Keratinocyte (primary cell): ENCODE results near the gene SMC3.

ENCODE experiments used
- EZH2 ChIP-seq: IDR thresholded peaks from one replicate; pipeline ENCODE4 v1.6.1; 2012; ENCODE audit warnings: inconsistent platforms, mild to moderate bottlenecking, low read length, moderate library complexity
- TF ChIP-seq, protein P1 (sequence below), 3 experiments: IDR thresholded peaks in 1 of 3; conservative IDR thresholded peaks in 1 of 3; optimal IDR thresholded peaks in 1 of 3; 2 replicates in 2 of 3; 3 replicates in 1 of 3; pipeline versions ENCODE3 to v1.5.1; 2011; ENCODE audit warnings: low read length in 3 of 3, mild to moderate bottlenecking in 3 of 3, moderate library complexity in 2 of 3, control low read depth in 1 of 3, inconsistent platforms in 1 of 3; ENCODE audit not compliant: insufficient read depth in 2 of 3; ENCODE audit errors: extremely low read depth in 1 of 3

DNA sequence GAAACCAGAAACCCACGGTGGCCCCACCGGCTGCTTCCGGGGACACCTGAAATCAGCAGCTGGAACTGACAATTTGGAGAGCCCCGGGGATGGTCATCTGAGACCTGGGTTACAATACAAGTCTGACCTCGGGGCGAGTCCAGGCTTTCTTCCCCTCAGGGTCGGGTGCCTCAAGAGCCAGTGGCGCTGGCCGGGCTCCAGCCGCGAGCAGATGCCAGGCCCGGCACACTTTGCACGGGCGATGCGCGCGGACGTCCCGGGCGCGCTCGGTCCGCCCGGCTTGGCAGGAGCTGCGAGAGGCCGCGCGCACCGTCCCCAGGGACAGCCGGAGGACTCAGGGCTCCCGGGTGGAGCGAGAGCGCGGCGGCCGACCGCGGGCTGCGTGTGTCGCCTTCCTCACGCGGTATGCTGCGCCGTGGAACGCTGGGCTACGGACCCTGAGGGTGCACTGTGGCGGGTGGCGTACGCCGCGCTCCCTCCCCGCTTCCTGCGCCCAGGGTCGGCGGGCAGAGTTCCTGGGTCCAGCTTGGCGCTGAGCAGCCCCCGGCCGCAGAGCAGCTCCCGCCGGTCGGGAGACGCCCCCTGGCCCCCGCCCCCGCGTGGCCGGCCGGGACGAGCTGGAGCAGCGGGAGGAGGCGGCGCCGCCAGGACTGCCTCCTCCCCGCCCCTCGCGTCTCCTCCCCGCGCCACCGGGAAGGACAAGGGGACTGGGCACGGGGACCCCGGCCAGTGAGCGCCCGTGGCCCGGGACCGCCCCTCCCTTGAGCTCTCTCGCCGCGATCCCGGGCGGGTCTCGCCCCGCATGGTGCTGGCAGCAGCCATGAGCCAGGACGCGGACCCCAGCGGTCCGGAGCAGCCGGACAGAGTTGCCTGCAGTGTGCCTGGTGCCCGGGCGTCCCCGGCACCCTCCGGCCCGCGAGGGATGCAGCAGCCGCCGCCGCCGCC lies 76.4 kb downstream of the SMC3 start, which contains the start of gene RBM20:
- TF ChIP-seq EZH2: no peak
- TF ChIP-seq, protein P1, sequence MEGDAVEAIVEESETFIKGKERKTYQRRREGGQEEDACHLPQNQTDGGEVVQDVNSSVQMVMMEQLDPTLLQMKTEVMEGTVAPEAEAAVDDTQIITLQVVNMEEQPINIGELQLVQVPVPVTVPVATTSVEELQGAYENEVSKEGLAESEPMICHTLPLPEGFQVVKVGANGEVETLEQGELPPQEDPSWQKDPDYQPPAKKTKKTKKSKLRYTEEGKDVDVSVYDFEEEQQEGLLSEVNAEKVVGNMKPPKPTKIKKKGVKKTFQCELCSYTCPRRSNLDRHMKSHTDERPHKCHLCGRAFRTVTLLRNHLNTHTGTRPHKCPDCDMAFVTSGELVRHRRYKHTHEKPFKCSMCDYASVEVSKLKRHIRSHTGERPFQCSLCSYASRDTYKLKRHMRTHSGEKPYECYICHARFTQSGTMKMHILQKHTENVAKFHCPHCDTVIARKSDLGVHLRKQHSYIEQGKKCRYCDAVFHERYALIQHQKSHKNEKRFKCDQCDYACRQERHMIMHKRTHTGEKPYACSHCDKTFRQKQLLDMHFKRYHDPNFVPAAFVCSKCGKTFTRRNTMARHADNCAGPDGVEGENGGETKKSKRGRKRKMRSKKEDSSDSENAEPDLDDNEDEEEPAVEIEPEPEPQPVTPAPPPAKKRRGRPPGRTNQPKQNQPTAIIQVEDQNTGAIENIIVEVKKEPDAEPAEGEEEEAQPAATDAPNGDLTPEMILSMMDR (optimal IDR thresholded peaks at IDR 0.05 in 1 of 3, IDR thresholded peaks at IDR 0.05 in 1 of 3, conservative IDR thresholded peaks at IDR 0.05 in 1 of 3; ENCODE audit: extremely low read depth in 1 of 3, insufficient read depth in 2 of 3, low read length in 3 of 3): no peak
